GM18861 (cell line): Measurements from ENCODE around the gene MED25.

ENCODE experiments used
- ATAC-seq: cut with Tn5 transposase; IDR thresholded peaks from one replicate; pipeline ENCODE4 v1.9.1; 2021; ENCODE audit not compliant: unreplicated experiment

The MED25 gene

GRCh38 chr19:49857061-49857837, 39.2 kb downstream of the MED25 start:
- ATAC-seq: no peak

- no peak for ATAC-seq
Measured at GRCh38 chr19:49857838-49858087, 39.7 kb downstream of the MED25 start.

- no peak for ATAC-seq
Measured at GRCh38 chr19:49858088-49858985, 40.2 kb downstream of the MED25 start.

- no peak for ATAC-seq
Measured at GRCh38 chr19:49859682-49860335, 41.7 kb downstream of the MED25 start.

- ATAC-seq: no peak
Measured at GRCh38 chr19:49860336-49861102, 42.4 kb downstream of the MED25 start.

- no peak for ATAC-seq
Measured at GRCh38 chr19:49861107-49861506, 43.0 kb downstream of the MED25 start.

- no peak for ATAC-seq
Measured at GRCh38 chr19:49861541-49862378, 43.7 kb downstream of the MED25 start.

- no peak for ATAC-seq
Measured at GRCh38 chr19:49862391-49863253, 44.5 kb downstream of the MED25 start.

GRCh38 chr19:49863254-49863934, 45.3 kb downstream of the MED25 start:
- ATAC-seq: no peak

GRCh38 chr19:49863935-49864320, 45.8 kb downstream of the MED25 start:
- no peak for ATAC-seq

- no peak for ATAC-seq
Measured at GRCh38 chr19:49864890-49865289, 46.8 kb downstream of the MED25 start.

GRCh38 chr19:49866933-49867782, 49.1 kb downstream of the MED25 start, which contains the start of gene PNKP:
Gene PNKP, minus strand, starts transcription at chr19:49867576. Its CDS starts 372 bp downstream, at chr19:49867204.
- peak; percentile 28 for ATAC-seq

- ATAC-seq: no peak
Measured at GRCh38 chr19:49869009-49869483, 51.0 kb downstream of the MED25 start.

- peak; percentile 69 for ATAC-seq
Measured at GRCh38 chr19:49869484-49870308, 51.6 kb downstream of the MED25 start.

GRCh38 chr19:49870309-49870901, 52.3 kb downstream of the MED25 start:
- no peak for ATAC-seq

- ATAC-seq: no peak
Measured at GRCh38 chr19:49871349-49871985, 53.4 kb downstream of the MED25 start.
